ENCODE measurements around the gene GLI1. TPM values are rescaled to one million over a fixed set of nuclear protein-coding genes. Genes with fewer than 3 reads are reported as not detected.
"Not testable (repeated sequence)": the region's sequence is repeated elsewhere in the genome, so short reads cannot be mapped to it uniquely, and the experiment has no call there.

GLI1 gene
- total RNA-seq, 2 donors from 2014 or later, result 1.7 to 11.5 TPM

GRCh38 chr12:57514720-57515407 is 55.3 kb downstream of the GLI1 start:
- Histone ChIP-seq H3K4me3 (no peak overlapping the region), H3K36me3 (peaks cover 3% of the 10 kb centered on the region in 2 donors), H3K4me1 (replicated peaks) (peaks cover 5% of the 10 kb centered on the region), H3K9me3 (no peaks in the 10 kb centered on the region), H3K27me3 (replicated peaks; ENCODE audit: insufficient read depth) (no peaks in the 10 kb centered on the region), H3K27ac (peak overlapping the region; percentile 32 to 99)
- 87% methylated on average over 9 of the region's 9 CpGs for WGBS
- TF ChIP-seq POLR2AphosphoS5 (IDR thresholded peaks at IDR 0.05), result peak; percentile 63
- no peak for TF ChIP-seq POLR2A (IDR thresholded peaks at IDR 0.05)
- intact Hi-C loops (cut with DNase I), result no loop called here
- DNase-seq (ENCODE audit: low spot score), result no peak

DNA sequence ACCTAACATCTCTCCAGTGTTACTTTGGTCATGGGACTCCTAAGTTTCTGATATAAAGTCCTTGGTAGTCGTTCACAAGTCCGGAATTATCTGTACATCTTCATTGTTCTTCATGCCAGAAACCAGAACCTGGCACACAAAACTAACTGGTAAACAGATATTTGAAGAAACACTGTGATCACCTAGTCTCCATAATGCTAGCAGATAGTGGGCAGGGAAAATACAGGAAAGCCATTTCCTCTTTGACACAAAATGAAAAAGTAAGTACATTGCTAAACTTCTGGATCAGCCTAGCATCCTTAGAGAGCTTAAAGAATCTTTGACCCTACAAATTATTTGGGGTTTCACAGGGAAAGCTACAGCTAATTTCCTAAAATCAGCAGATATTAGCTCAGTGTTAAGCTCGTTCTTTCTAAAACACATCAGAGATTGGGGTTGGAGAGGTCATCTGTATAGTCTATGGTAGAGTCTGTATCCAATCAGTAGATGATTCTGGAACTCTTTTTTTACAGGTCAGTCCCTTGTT is 55.9 kb downstream of the GLI1 start:
- Histone ChIP-seq H3K4me3 (no peak overlapping the region), H3K27me3 (replicated peaks; ENCODE audit: insufficient read depth) (no peaks in the 10 kb centered on the region), H3K36me3 (peaks cover 3% of the 10 kb centered on the region in 2 donors), H3K9me3 (no peaks in the 10 kb centered on the region), H3K27ac (peak overlapping the region; percentile 32 to 99), H3K4me1 (replicated peaks) (peaks cover 5% of the 10 kb centered on the region)
- 43% methylated on average over 3 of the region's 3 CpGs for WGBS
- TF ChIP-seq POLR2A (IDR thresholded peaks at IDR 0.05) (no peak), POLR2AphosphoS5 (IDR thresholded peaks at IDR 0.05) (no peak), CTCF (IDR thresholded peaks at IDR 0.05) (no peak)
- DNase-seq (ENCODE audit: low spot score), result no peak
- intact Hi-C loops (cut with DNase I), result no loop called here

GRCh38 chr12:57515934-57516541 is 56.5 kb downstream of the GLI1 start:
- H3K27me3 ChIP-seq (replicated peaks; ENCODE audit: insufficient read depth), result no peaks in the 10 kb centered on the region
- H3K9me3 ChIP-seq, result no peaks in the 10 kb centered on the region
- 82% methylated on average over 11 of the region's 11 CpGs for WGBS
- peaks cover 5% of the 10 kb centered on the region for H3K4me1 ChIP-seq (replicated peaks)
- no peak overlapping the region for H3K4me3 ChIP-seq
- H3K36me3 ChIP-seq, result peaks cover 3% of the 10 kb centered on the region in 2 donors
- intact Hi-C loops (cut with DNase I), result no loop called here
- TF ChIP-seq POLR2A (IDR thresholded peaks at IDR 0.05) (no peak), CTCF (IDR thresholded peaks at IDR 0.05) (no peak), POLR2AphosphoS5 (IDR thresholded peaks at IDR 0.05) (no peak)
- no peak for DNase-seq (ENCODE audit: low spot score)
- peak overlapping the region in 1 of 2 donors; percentile 99 for H3K27ac ChIP-seq

DNA sequence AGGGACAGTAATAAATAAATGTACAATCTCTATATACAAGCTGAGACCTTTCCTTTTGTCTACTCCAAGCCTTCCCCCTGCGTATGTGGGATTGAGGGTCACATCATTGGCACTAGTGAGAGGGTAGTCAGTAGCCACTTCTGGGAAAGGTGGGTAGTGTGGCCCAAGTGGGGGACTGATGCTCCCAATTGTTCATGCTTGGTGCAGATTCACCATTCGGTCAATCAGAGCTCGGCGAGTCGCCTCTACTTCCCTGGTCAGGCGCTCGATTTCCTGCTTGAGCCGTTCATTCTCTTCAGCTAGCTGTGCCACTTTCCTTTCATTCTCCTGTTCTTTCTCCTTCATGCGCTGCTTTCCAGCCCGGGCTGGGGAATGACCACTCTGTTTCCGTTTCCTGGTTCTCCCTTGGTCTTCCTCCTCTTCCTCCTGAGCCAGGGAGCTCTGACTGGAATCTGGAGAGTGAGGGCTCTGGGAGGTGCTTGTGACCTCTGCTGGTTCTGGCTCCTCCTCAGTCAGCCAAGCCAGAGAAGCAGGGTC is 57.1 kb downstream of the GLI1 start:
- Histone ChIP-seq H3K36me3 (peaks cover 2 to 3% of the 10 kb centered on the region in 2 donors), H3K27ac (peak overlapping the region; percentile 99), H3K4me1 (replicated peaks) (peaks cover 5% of the 10 kb centered on the region), H3K9me3 (no peaks in the 10 kb centered on the region), H3K27me3 (replicated peaks; ENCODE audit: insufficient read depth) (no peaks in the 10 kb centered on the region), H3K4me3 (no peak overlapping the region)
- WGBS, result 90% methylated on average over 11 of the region's 11 CpGs
- no peak for DNase-seq (ENCODE audit: low spot score)
- intact Hi-C loops (cut with DNase I), result no loop called here
- TF ChIP-seq POLR2AphosphoS5 (IDR thresholded peaks at IDR 0.05) (no peak), CTCF (IDR thresholded peaks at IDR 0.05) (no peak), POLR2A (IDR thresholded peaks at IDR 0.05) (no peak)

DNA sequence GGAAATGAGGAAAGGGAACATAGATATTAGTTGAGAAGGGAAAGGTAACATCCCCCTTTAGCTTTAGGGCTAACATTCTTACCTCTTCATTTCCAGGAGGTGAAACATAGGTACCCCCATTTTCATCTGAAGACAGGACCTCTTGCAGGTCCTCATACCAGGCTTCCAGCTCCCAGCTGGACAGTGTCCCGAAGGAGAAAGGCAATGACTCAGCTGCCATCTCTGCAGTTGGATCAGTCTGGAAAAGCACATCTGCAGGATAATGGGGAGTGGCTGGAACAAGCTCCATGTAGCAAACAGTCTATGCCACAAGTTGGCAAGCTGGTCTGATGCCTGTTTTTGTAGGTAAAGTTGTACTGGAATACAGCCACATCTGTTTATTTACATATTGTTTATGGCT is 57.6 kb downstream of the GLI1 start:
- no peak overlapping the region for H3K4me3 ChIP-seq
- H3K9me3 ChIP-seq, result no peaks in the 10 kb centered on the region
- 6% methylated on average over 1 of the region's 1 CpG for WGBS
- peaks cover 0 to 3% of the 10 kb centered on the region in 2 donors for H3K36me3 ChIP-seq
- intact Hi-C loops (cut with DNase I), result no loop called here
- peaks cover 5% of the 10 kb centered on the region for H3K4me1 ChIP-seq (replicated peaks)
- peak overlapping the region; percentile 99 for H3K27ac ChIP-seq
- H3K27me3 ChIP-seq (replicated peaks; ENCODE audit: insufficient read depth), result no peaks in the 10 kb centered on the region
- peak; percentile 29 for DNase-seq (ENCODE audit: low spot score)
- TF ChIP-seq POLR2AphosphoS5 (IDR thresholded peaks at IDR 0.05) (no peak), POLR2A (IDR thresholded peaks at IDR 0.05) (no peak), CTCF (IDR thresholded peaks at IDR 0.05) (no peak)

DNA sequence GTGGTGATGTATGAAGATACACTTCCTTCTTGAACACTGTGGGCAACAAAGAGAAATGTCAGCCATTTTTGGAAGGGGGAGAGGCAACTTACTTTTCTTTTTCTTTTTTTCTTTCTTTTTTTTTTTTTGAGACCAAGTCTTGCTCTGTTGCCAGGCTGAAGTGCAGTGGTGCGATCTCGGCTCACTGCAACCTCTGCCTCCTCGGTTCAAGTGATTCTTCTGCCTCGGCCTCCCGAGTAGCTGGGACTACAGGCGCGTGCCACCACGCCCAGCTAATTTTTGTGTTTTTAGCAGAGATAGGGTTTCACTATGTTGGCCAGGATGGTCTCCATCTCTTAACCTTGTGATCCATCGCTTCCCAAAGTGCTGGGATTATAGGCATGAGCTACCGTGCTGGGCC is 58.1 kb downstream of the GLI1 start:
- 85% methylated on average over 10 of the region's 10 CpGs for WGBS
- H3K27ac ChIP-seq, result peak overlapping the region; percentile 99
- H3K4me3 ChIP-seq; H3K9me3 ChIP-seq; intact Hi-C loops (cut with DNase I); H3K36me3 ChIP-seq; DNase-seq (ENCODE audit: low spot score); H3K4me1 ChIP-seq (replicated peaks); H3K27me3 ChIP-seq (replicated peaks; ENCODE audit: insufficient read depth): not testable (repeated sequence)

All from prostate gland (tissue), 2 donors.